LoVo (cell line): ENCODE results near the gene PPP2R3A.

ENCODE experiments used
- DNase-seq: peaks from one replicate; pipeline ENCODE4 v3.0.0-alpha.2; 2016; ENCODE audit warnings: low spot score

The PPP2R3A gene

GRCh38 chr3:136022529-136023263 lies 57.2 kb downstream of the PPP2R3A start:
- DNase-seq, result no peak

GRCh38 chr3:136023264-136023978 lies 57.9 kb downstream of the PPP2R3A start:
- DNase-seq, result no peak

GRCh38 chr3:136036306-136036705 lies 70.8 kb downstream of the PPP2R3A start:
- DNase-seq, result no peak

GRCh38 chr3:136038668-136039067 lies 73.1 kb downstream of the PPP2R3A start:
- no peak for DNase-seq

- peak; percentile 52 for DNase-seq
Observed at GRCh38 chr3:136042608-136043221, 77.2 kb downstream of the PPP2R3A start.

GRCh38 chr3:136044980-136045745 lies 79.6 kb downstream of the PPP2R3A start:
- DNase-seq, result no peak

- no peak for DNase-seq
Observed at GRCh38 chr3:136048068-136048467, 82.5 kb downstream of the PPP2R3A start.

GRCh38 chr3:136050250-136050649 lies 84.7 kb downstream of the PPP2R3A start:
- no peak for DNase-seq

GRCh38 chr3:136055491-136055890 lies 90.0 kb downstream of the PPP2R3A start:
- no peak for DNase-seq

GRCh38 chr3:136067211-136067610 lies 101.7 kb downstream of the PPP2R3A start:
- no peak for DNase-seq

GRCh38 chr3:136068708-136069107 lies 103.2 kb downstream of the PPP2R3A start:
- no peak for DNase-seq

GRCh38 chr3:136069933-136070332 lies 104.4 kb downstream of the PPP2R3A start:
- DNase-seq, result no peak

- peak; percentile 21 for DNase-seq
Observed at GRCh38 chr3:136070334-136070733, 104.8 kb downstream of the PPP2R3A start.

- DNase-seq, result no peak
Observed at GRCh38 chr3:136070953-136071949, 105.7 kb downstream of the PPP2R3A start.

- no peak for DNase-seq
Observed at GRCh38 chr3:136074546-136075170, 109.1 kb downstream of the PPP2R3A start.

GRCh38 chr3:136075218-136075808 lies 109.8 kb downstream of the PPP2R3A start:
- peak; percentile 76 for DNase-seq

GRCh38 chr3:136075811-136076210 lies 110.3 kb downstream of the PPP2R3A start:
- no peak for DNase-seq

GRCh38 chr3:136078421-136079364 lies 113.2 kb downstream of the PPP2R3A start:
- peak; percentile 35 for DNase-seq
